SH-SY5Y (cell line): ENCODE measurements around the gene NAA40.

Experiments
- GATA2 ChIP-seq: IDR thresholded peaks from 2 replicates; pipeline ENCODE4 v1.6.1; 2011; ENCODE audit warnings: mild to moderate bottlenecking, low read depth, low read length
- GATA3 ChIP-seq: IDR thresholded peaks from 2 replicates; pipeline ENCODE4 v1.6.1; 2011; ENCODE audit warnings: low read depth, mild to moderate bottlenecking, low read length, moderate library complexity

GRCh38 chr11:63999349-64000025, 60.7 kb downstream of the NAA40 start:
- TF ChIP-seq GATA2: no peak
- TF ChIP-seq GATA3: no peak
